ENCODE measurements around the gene FNBP1L.

GRCh38 chr1:93578911-93579825 is 131.2 kb downstream of the FNBP1L start:
- TF ChIP-seq CTCF (IDR thresholded peaks at IDR 0.05) (no peak), POLR2A (IDR thresholded peaks at IDR 0.05) (no peak)
